ENCODE results near the gene TP53TG5.

TP53TG5 gene

DNA sequence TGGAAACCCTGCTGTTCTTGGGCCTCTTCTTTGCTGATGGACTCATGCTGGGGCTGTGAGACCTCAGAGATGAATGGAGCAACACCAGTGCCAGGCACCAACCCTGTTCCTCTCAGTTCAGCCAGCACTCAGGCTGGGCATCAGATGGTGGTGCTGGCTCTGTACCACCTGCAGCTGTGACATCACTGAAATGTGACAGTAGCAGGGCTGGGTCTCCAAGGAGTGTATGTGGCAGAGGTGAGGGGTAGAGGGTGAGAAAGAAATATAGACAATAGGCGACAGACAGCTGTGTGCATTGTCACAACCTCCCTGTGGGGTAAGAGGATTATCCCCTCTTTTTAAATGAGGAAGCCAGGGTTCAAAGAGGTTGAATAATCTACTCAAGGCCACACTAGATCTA is at the start of gene TP53TG5:
TSS of gene TP53TG5 (minus strand) at position 135 of the 400 bp plus-strand sequence. CDS start at position 46, 89 bp downstream.
- DNase-seq (ENCODE audit: low read depth), result no peak

- no peak for DNase-seq (ENCODE audit: low read depth)
Measured at GRCh38 chr20:45427236-45428149, 49.4 kb upstream of the TP53TG5 start.

- DNase-seq (ENCODE audit: low read depth), result no peak
Measured at GRCh38 chr20:45426320-45427016, 48.3 kb upstream of the TP53TG5 start.

DNA sequence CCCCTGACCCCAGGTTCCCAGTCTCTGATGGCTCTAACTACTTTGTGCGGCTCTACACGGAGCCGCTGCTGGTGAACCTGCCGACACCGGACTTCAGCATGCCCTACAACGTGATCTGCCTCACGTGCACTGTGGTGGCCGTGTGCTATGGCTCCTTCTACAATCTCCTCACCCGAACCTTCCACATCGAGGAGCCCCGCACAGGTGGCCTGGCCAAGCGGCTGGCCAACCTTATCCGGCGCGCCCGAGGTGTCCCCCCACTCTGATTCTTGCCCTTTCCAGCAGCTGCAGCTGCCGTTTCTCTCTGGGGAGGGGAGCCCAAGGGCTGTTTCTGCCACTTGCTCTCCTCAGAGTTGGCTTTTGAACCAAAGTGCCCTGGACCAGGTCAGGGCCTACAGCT is 47.4 kb upstream of the TP53TG5 start:
- no peak for DNase-seq (ENCODE audit: low read depth)

- DNase-seq (ENCODE audit: low read depth), result no peak
Measured at GRCh38 chr20:45423700-45424099, 45.6 kb upstream of the TP53TG5 start.

DNA sequence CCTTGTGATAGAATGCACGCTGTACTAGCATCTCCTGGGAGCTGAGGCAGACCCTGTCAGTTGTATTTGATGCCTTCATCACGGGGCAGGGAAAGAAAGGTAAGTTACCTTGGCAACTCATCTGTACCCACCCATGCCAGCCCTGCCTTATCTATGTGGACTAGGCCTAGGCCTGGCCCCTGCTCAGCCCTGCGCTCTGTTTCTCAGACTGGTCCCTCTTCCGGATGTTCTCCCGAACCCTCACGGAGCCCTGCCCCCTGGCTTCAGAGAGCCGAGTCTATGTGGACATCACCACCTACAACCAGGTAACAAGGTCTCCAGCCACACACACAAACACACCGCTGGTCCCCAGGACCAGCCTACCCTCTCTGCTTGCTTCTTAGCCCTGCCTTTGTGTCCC is 42.0 kb upstream of the TP53TG5 start:
- no peak for DNase-seq (ENCODE audit: low read depth)

GRCh38 chr20:45419188-45420091 is 41.3 kb upstream of the TP53TG5 start:
- DNase-seq (ENCODE audit: low read depth), result peak; percentile 96

DNA sequence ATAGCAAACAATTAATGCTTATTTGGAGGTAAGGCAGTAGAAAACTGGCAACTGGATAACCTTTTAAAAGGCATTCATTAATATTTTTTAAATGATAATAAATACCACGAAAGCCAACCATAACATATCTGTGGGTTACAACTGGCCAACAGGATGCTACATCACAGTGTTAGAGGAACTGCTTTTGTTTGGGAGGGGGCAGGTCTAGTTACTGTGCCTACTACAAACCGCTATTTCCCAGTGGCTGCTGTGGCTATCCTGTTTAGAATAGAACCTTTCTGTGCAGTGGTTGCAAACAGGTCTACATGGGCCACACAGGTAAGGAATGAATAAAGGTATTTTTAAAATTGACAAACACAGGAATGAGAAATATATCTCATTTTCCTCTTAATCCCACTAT is 38.8 kb upstream of the TP53TG5 start:
- DNase-seq (ENCODE audit: low read depth), result no peak

DNA sequence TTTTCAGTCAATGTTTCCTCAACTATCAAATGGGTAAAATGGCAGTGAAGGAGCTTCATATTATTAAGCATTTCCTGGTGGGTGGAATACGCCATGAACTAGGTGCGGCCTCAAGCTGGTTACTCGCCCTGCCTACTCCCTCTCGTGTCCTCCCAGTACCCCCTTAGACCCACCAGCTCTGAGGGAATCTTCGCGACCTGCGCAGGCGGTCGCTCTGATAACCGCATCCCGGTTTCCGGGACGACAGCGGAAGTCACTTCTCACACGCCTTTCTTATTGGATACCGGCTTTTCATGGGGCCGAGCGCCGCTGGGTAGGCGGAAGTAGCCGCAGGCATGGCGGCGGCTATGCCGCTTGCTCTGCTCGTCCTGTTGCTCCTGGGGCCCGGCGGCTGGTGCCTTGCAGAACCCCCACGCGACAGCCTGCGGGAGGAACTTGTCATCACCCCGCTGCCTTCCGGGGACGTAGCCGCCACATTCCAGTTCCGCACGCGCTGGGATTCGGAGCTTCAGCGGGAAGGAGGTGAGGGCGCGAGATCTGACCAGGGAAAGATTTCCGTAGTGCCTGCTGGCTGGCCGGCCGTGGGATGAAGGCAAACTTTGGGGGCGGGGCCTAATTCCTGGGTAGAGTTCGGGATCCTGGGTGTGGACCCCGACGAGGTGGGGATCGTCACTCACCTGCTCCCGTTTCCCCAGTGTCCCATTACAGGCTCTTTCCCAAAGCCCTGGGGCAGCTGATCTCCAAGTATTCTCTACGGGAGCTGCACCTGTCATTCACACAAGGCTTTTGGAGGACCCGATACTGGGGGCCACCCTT is 37.9 kb upstream of the TP53TG5 start, which contains the start of gene PIGT:
TSS of gene PIGT (plus strand) at position 320 of the 816 bp plus-strand sequence. CDS start at position 336, 16 bp downstream.
- DNase-seq (ENCODE audit: low read depth), result peak; percentile 60

GRCh38 chr20:45413479-45413878 is 35.4 kb upstream of the TP53TG5 start:
- no peak for DNase-seq (ENCODE audit: low read depth)

DNA sequence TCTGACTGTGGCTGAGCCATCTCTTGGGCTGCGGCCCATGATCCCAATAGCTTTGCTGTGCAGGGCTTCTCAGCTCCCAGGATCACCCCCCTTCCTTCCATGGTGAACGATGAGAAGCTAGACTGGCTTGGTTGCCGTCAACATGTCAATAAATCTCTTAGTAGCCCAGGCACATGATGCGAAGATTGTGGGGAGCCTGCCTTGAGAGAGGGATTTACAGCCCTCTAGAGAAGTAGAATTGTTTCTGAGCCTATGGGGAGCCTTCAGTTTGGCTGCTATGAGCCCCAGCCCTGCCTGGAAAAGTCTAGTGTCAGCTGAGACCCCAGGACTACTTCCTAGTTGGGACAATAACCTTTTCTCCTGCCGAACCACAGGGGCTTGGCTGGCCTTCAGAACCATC is 34.5 kb upstream of the TP53TG5 start:
- no peak for DNase-seq (ENCODE audit: low read depth)

DNA sequence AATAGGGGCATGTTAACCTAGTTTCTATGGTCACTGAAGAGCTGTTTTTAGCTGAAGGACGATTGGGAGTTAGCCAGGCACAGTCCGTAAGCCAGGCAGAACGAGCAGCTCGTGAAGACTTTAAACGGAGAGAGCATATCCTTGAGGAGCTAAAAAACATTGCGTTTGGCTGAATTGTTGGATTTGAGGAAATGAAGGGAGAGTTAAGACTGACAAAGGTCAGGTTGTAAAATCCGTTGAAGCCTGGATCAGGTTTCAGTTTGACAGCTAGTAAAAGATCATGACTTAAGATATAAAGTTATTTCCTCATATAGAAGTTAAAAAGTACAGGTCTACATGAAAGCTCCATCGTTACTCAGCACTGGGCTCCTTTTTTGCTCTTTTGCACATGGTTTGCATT is 32.8 kb upstream of the TP53TG5 start:
- DNase-seq (ENCODE audit: low read depth), result no peak

DNA sequence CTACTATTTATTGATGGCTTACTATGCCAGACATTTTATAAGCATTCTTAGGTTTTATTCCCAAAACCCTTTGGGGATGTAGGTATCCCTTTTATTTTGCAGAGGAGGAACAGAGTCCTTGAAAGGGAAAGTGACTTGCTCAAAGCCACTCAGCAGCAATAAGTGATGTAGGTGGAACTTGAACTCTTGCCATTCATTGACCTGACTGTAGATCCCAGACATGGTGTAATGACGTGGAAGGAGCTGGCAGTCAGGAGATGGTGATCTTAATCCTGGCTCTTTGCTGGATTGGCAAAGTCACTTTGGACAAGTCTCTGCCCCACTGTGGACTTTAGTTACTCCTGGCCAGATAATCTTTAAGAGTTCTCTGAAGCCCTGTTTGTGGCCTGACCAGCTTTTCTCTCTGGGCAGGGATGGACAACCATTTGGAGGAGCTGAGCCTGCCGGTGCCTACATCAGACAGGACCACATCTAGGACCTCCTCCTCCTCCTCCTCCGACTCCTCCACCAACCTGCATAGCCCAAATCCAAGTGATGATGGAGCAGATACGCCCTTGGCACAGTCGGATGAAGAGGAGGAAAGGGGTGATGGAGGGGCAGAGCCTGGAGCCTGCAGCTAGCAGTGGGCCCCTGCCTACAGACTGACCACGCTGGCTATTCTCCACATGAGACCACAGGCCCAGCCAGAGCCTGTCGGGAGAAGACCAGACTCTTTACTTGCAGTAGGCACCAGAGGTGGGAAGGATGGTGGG is 31.6 kb upstream of the TP53TG5 start:
- DNase-seq (ENCODE audit: low read depth), result no peak

DNA sequence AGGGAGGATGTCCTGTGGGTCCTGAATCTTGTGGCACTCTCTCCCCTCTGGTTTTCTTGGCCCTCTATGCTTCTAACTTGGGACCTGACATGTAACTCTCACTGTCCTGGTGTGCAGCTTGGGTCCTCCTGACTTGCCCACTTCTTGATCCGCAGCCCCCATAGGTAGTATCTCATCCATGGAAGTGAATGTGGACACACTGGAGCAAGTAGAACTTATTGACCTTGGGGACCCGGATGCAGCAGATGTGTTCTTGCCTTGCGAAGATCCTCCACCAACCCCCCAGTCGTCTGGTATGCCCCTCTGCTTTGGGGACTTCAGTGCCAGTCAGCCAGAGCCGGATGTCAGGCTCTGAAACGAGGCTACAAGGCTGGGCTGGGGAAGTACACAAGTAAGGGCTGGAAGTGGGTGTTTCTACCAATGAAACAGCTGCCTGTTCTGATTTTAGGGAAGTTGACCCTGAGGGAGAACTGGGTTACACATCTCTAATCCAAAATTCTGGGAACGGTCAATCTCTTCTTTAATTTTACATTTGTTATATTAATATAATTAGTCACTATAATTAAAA is 30.6 kb upstream of the TP53TG5 start:
- no peak for DNase-seq (ENCODE audit: low read depth)

DNA sequence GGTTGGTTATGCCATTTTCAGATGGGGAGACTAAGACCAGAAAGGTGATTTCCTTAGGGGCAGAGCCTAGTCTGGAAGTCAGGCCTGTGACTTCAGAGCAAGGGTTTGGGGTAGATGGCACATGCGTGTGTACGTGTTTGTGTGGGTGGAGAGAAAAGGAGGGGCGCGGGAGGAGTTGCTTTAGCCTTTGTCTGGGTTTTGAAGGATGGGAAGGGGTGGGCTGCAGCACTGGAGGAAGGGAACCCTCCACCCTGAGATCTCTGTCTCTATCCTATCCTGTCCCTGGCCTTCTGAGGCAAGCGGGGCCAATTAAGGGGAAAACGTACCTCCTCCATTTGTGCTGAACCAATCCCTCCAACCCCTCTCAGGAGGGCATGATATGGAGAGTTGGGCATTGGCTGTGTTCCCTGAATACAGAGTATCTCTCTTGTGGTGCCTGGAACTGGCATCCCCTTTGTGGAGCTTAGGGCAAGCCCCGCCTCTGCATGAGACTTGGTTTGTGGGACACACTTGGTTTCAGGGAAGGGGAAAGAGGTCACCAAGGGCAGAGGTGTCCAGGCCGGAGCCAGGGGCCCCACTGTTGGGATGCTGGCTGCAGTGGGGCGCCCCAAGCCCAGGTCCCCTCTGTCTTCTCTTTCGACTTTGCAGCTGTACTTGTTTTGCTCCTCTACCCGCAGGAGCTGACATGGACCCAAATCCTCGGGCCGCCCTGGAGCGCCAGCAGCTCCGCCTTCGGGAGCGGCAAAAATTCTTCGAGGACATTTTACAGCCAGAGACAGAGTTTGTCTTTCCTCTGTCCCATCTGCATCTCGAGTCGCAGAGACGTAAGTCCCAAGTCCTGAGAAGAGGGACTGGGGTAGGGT is 29.9 kb upstream of the TP53TG5 start, which contains the start of gene DBNDD2:
TSS of gene DBNDD2 (plus strand) at position 507 of the 863 bp plus-strand sequence. CDS start at position 686, 179 bp downstream.
- no peak for DNase-seq (ENCODE audit: low read depth)

GRCh38 chr20:45407067-45407745 is 29.1 kb upstream of the TP53TG5 start:
- DNase-seq (ENCODE audit: low read depth), result no peak

GRCh38 chr20:45406260-45407066 is 28.3 kb upstream of the TP53TG5 start:
- no peak for DNase-seq (ENCODE audit: low read depth)

All from GM04504 (cell line).